ENCODE results near the gene DHRS7C.
A peak's percentile ranks its signal among the peaks of the same experiment; 100 is the strongest.

The DHRS7C gene

GRCh38 chr17:9790889-9791876 lies at the start of gene DHRS7C:
Gene DHRS7C, minus strand, starts transcription at chr17:9791592. Its CDS starts 308 bp downstream, at chr17:9791284.
- peak; percentile 43 for DNase-seq

- peak; percentile 67 for DNase-seq
Measured at GRCh38 chr17:9839433-9839832, 48.0 kb upstream of the DHRS7C start.

- DNase-seq = peak; percentile 43
Measured at GRCh38 chr17:9837551-9838471, 46.4 kb upstream of the DHRS7C start.

- no peak for DNase-seq
Measured at GRCh38 chr17:9833922-9834321, 42.5 kb upstream of the DHRS7C start.

GRCh38 chr17:9830711-9831110 lies 39.3 kb upstream of the DHRS7C start:
- no peak for DNase-seq

- no peak for DNase-seq
Measured at GRCh38 chr17:9829343-9829742, 38.0 kb upstream of the DHRS7C start.

GRCh38 chr17:9828296-9829295 lies 37.2 kb upstream of the DHRS7C start:
- DNase-seq = peak; percentile 55

- no peak for DNase-seq
Measured at GRCh38 chr17:9825641-9826150, 34.3 kb upstream of the DHRS7C start, which contains the start of gene GLP2R. Gene GLP2R, plus strand, starts transcription at chr17:9825924. Its CDS starts 140 bp downstream, at chr17:9826064.

GRCh38 chr17:9824797-9825338 lies 33.5 kb upstream of the DHRS7C start:
- no peak for DNase-seq

GRCh38 chr17:9824094-9824493 lies 32.7 kb upstream of the DHRS7C start:
- DNase-seq = no peak

- DNase-seq = no peak
Measured at GRCh38 chr17:9821921-9822320, 30.5 kb upstream of the DHRS7C start, which contains the start of gene GSG1L2. Gene GSG1L2, minus strand, starts transcription at chr17:9822079. Its CDS starts 8 bp downstream, at chr17:9822071.

GRCh38 chr17:9820448-9820847 lies 29.1 kb upstream of the DHRS7C start:
- no peak for DNase-seq

- DNase-seq = no peak
Measured at GRCh38 chr17:9818760-9819159, 27.4 kb upstream of the DHRS7C start.

- peak; percentile 86 for DNase-seq
Measured at GRCh38 chr17:9817086-9817485, 25.7 kb upstream of the DHRS7C start.

- DNase-seq = no peak
Measured at GRCh38 chr17:9816472-9816871, 25.1 kb upstream of the DHRS7C start.

- DNase-seq = no peak
Measured at GRCh38 chr17:9814337-9814945, 23.0 kb upstream of the DHRS7C start.

GRCh38 chr17:9813166-9813565 lies 21.8 kb upstream of the DHRS7C start:
- DNase-seq = no peak

- no peak for DNase-seq
Measured at GRCh38 chr17:9811537-9811936, 20.1 kb upstream of the DHRS7C start.

GRCh38 chr17:9811086-9811485 lies 19.7 kb upstream of the DHRS7C start:
- no peak for DNase-seq

- no peak for DNase-seq
Measured at GRCh38 chr17:9810100-9810949, 18.9 kb upstream of the DHRS7C start.

Measured in islet precursor cell (in vitro differentiated cells).